SK-N-SH (cell line): ENCODE data around the gene WHRN.

Experiments used
- CHD2 ChIP-seq: fragments of 150-350 bp; IDR thresholded peaks from 2 replicates; pipeline ENCODE4 v1.6.1; 2018; ENCODE audit warnings: low read length; ENCODE audit not compliant: partially characterized antibody
- CTCF ChIP-seq: fragments of 200-600 bp; sonication (generic); IDR thresholded peaks from 2 replicates; pipeline ENCODE4 v1.6.1; 2017; ENCODE audit warnings: antibody characterized with exemption, mild to moderate bottlenecking, moderate library complexity
- ELF1 ChIP-seq: IDR thresholded peaks from 2 replicates; pipeline ENCODE4 v1.4.0; 2012
- EP300 ChIP-seq, 2 experiments: IDR thresholded peaks; 2 replicates each; pipeline versions ENCODE4 v1.4.0 to v1.6.1; 2012; ENCODE audit warnings: borderline replicate concordance in 1 of 2, low read depth in 1 of 2, low read length in 1 of 2
- FOXJ3 ChIP-seq: sonication (generic); formaldehyde crosslinking; IDR thresholded peaks from 2 replicates; pipeline ENCODE4 v1.5.1; 2020; ENCODE audit warnings: mild to moderate bottlenecking, missing genetic modification reagents
- MAX ChIP-seq: IDR thresholded peaks from 2 replicates; pipeline ENCODE4 v1.4.0; 2012; ENCODE audit warnings: low read depth
- POLR2AphosphoS5 ChIP-seq: IDR thresholded peaks from 2 replicates; pipeline ENCODE4 v1.6.1; 2012; ENCODE audit warnings: low read depth, low read length
- RCOR1 ChIP-seq: fragments of 150-350 bp; IDR thresholded peaks from 2 replicates; pipeline ENCODE4 v1.6.1; 2017; ENCODE audit warnings: antibody characterized with exemption, low read length
- REST ChIP-seq: IDR thresholded peaks from 2 replicates; pipeline ENCODE4 v1.6.1; 2012; ENCODE audit warnings: mild to moderate bottlenecking, low read depth, low read length, moderate library complexity
- SMC3 ChIP-seq: IDR thresholded peaks from 2 replicates; pipeline ENCODE4 v1.6.1; 2012; ENCODE audit warnings: low read depth, low read length, improper control_type of control experiment
- TAF1 ChIP-seq: IDR thresholded peaks from 2 replicates; pipeline ENCODE4 v1.6.1; 2012; ENCODE audit warnings: low read depth, mild to moderate bottlenecking, low read length, moderate library complexity, borderline replicate concordance
- USF2 ChIP-seq: fragments of 150-350 bp; IDR thresholded peaks from 2 replicates; pipeline ENCODE4 v1.6.1; 2017; ENCODE audit warnings: antibody characterized with exemption, low read length, low read depth, borderline replicate concordance

- no peak for TF ChIP-seq CTCF
- TF ChIP-seq USF2, result no peak
- no peak for TF ChIP-seq ELF1
- TF ChIP-seq EP300 (IDR thresholded peaks at IDR 0.05; ENCODE audit: borderline replicate concordance in 1 of 2, low read depth in 1 of 2, low read length in 1 of 2), result no peak
- TF ChIP-seq POLR2AphosphoS5, result no peak
- TF ChIP-seq SMC3, result no peak
- TF ChIP-seq CHD2, result no peak
- TF ChIP-seq REST, result peak; percentile 25; the same call in 1 of the 2 replicates
- no peak for TF ChIP-seq TAF1
- no peak for TF ChIP-seq RCOR1
- TF ChIP-seq FOXJ3 (CRISPR knock-in tag), result no peak
- TF ChIP-seq MAX, result no peak
Measured at GRCh38 chr9:114500697-114501292, 4.5 kb downstream of the WHRN start.
